GM23248 (cell line): Measurements from ENCODE around the gene EIF4ENIF1. TPM values are rescaled to one million over a fixed set of nuclear protein-coding genes. Genes with fewer than 3 reads are reported as not detected.

Experiments
- DNase-seq: peaks from one replicate; pipeline ENCODE4 v3.0.0-alpha.2; 2015
- H2AFZ ChIP-seq: fragments of 200-600 bp; sonication (generic); 2 replicates; pipeline ENCODE4 v1.6.1; 2016; ENCODE audit warnings: antibody characterized with exemption
- H3F3A ChIP-seq: fragments of 200-600 bp; sonication (generic); 2 replicates; pipeline ENCODE4 v1.6.1; 2016; ENCODE audit warnings: mild to moderate bottlenecking, antibody characterized with exemption, mixed run types; ENCODE audit not compliant: insufficient read depth
- H3K27ac ChIP-seq: fragments of 200-600 bp; sonication (generic); 2 replicates; pipeline ENCODE4 v1.5.1; 2016; ENCODE audit warnings: mild to moderate bottlenecking
- H3K27me3 ChIP-seq: fragments of 200-600 bp; sonication (generic); replicated peaks from 2 replicates; pipeline ENCODE4 v1.6.1; 2016; ENCODE audit warnings: mild to moderate bottlenecking; ENCODE audit not compliant: insufficient read depth
- H3K36me3 ChIP-seq: fragments of 200-600 bp; sonication (generic); 2 replicates; pipeline ENCODE4 v1.6.1; 2016; ENCODE audit warnings: low read depth, mild to moderate bottlenecking
- H3K4me1 ChIP-seq: fragments of 200-600 bp; sonication (generic); 2 replicates; pipeline ENCODE4 v1.6.1; 2016; ENCODE audit warnings: mild to moderate bottlenecking; ENCODE audit not compliant: insufficient read depth
- H3K4me2 ChIP-seq: fragments of 200-600 bp; sonication (generic); one replicate; pipeline ENCODE4 v1.6.1; 2016; ENCODE audit warnings: mild to moderate bottlenecking; ENCODE audit not compliant: unreplicated experiment
- H3K4me3 ChIP-seq: fragments of 200-600 bp; sonication (generic); 2 replicates; pipeline ENCODE4 v1.5.1; 2016; ENCODE audit warnings: mild to moderate bottlenecking
- H3K79me2 ChIP-seq: fragments of 200-600 bp; sonication (generic); 2 replicates; pipeline ENCODE4 v1.6.1; 2016; ENCODE audit warnings: mild to moderate bottlenecking; ENCODE audit not compliant: insufficient read depth
- H3K9ac ChIP-seq: fragments of 200-600 bp; sonication (generic); 2 replicates; pipeline ENCODE4 v1.6.1; 2016; ENCODE audit warnings: mild to moderate bottlenecking
- H3K9me2 ChIP-seq: fragments of 200-600 bp; sonication (generic); 2 replicates; pipeline ENCODE4 v1.6.1; 2016; ENCODE audit warnings: mixed run types, mild to moderate bottlenecking, moderate library complexity; ENCODE audit not compliant: insufficient read depth
- H3K9me3 ChIP-seq: fragments of 200-600 bp; sonication (generic); one replicate; pipeline ENCODE4 v1.6.1; 2017; ENCODE audit warnings: low read depth
- H4K20me1 ChIP-seq: fragments of 200-600 bp; sonication (generic); 2 replicates; pipeline ENCODE4 v1.6.0; 2016; ENCODE audit not compliant: insufficient read depth
- EZH2 ChIP-seq: fragments of 200-600 bp; sonication (generic); IDR thresholded peaks from 2 replicates; pipeline ENCODE4 v1.6.1; 2018; ENCODE audit warnings: antibody characterized with exemption, mild to moderate bottlenecking; ENCODE audit not compliant: insufficient read depth, poor library complexity, severe bottlenecking
- EZH2phosphoT487 ChIP-seq: fragments of 200-600 bp; sonication (generic); IDR thresholded peaks from 2 replicates; pipeline ENCODE4 v1.6.1; 2018; ENCODE audit warnings: antibody characterized with exemption, moderate library complexity, mild to moderate bottlenecking, low read depth; ENCODE audit not compliant: insufficient read depth
- WGBS, 2 experiments: methylation state at CpG; one replicate each; pipeline ENCODE4 v1.1.6; 2015 to 2017; ENCODE audit warnings: low lambda C conversion rate in 2 of 2, low coverage in 1 of 2; ENCODE audit errors: missing lambda C conversion rate in 2 of 2; 5-methylcytosine and 5-hydroxymethylcytosine counted together
- in situ Hi-C: fragments of 300-500 bp; cut with MboI; formaldehyde crosslinking; loops from 2 replicates; pipeline ENCODE4 v1.15.0; 2020
- polyA plus RNA-seq: library from polyadenylated mRNA; unstranded; fragments of >200 nt; fragmentation: Nextera tagmentation; extraction: Ambion mirVana; gene quantifications from 2 replicates; pipeline ENCODE4 v1.2.1, GENCODE V29; 2016
- total RNA-seq: library from RNA; depleted of rRNA; stranded (reverse); fragments of >200 nt; shearing (Covaris generic); gene quantifications from 2 replicates; pipeline ENCODE4 v1.2.3, GENCODE V29; 2014

EIF4ENIF1 gene
- total and polyA plus RNA-seq, 2 experiments from 2014 or later, result 6.2 to 13.9 TPM

DNA sequence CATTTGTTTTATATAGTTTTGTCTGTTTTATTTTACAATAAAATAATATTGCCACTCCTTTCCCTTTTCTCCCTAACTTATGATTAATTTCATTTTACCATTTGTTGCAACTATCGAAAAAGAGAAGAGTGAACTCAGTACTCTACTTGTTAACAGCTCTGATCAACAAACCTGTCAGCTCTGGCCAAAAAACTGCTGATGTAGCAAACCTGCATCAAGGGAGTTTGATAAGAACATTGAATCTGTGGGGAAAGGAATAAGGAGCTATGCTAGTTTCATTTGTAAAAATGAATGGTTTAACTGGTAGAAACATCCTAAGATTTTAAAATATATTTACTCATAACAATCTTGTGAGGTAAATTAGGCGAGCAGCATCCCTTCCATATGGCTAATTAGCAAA is 42.9 kb downstream of the EIF4ENIF1 start:
- WGBS, 2 experiments, result 96 to 98% methylated on average over 2 of the region's 2 CpGs
- Histone ChIP-seq H3K4me2 (no peak overlapping the region), H3K4me3 (no peak overlapping the region), H3K9me2 (no peaks in the 10 kb centered on the region), H3K9me3 (no peaks in the 10 kb centered on the region), H3K27ac (no peak overlapping the region), H3K36me3 (peaks cover 21% of the 10 kb centered on the region), H2AFZ (no peak overlapping the region), H3K79me2 (no peaks in the 10 kb centered on the region), H3K9ac (no peak overlapping the region), H3K4me1 (no peaks in the 10 kb centered on the region), H4K20me1 (no peaks in the 10 kb centered on the region), H3F3A (peaks cover 28% of the 10 kb centered on the region; the same call in 1 of the 2 replicates), H3K27me3 (no peaks in the 10 kb centered on the region)
- in situ Hi-C loops, result no loop called here
- no peak for DNase-seq
- TF ChIP-seq EZH2, result no peak
- no peak for TF ChIP-seq EZH2phosphoT487

DNA sequence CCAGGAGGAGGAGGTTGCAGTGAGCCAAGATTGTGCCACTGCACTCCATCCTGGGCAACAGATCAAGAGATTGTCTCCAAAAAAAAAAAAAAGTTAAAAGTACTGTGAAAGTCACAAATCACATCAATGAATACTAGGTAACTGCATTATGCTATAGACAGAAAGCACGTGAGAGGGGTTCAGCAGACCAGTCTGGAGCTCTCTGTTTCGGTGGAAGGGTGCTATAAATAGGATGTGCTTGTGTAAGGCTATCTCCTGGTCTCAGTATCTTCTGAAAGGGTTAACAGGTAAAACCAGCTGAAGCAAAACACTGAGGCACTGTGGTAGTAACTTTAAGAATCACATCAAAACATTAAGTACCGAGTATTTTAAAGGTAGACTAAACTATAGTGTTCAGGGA is 43.4 kb downstream of the EIF4ENIF1 start:
- peaks cover 25% of the 10 kb centered on the region for H3K36me3 ChIP-seq
- no peak overlapping the region for H3K9ac ChIP-seq
- peaks cover 31% of the 10 kb centered on the region; the same call in 1 of the 2 replicates for H3F3A ChIP-seq
- no peaks in the 10 kb centered on the region for H3K79me2 ChIP-seq
- H3K9me2 ChIP-seq, result no peaks in the 10 kb centered on the region
- no peak overlapping the region for H3K27ac ChIP-seq
- TF ChIP-seq EZH2phosphoT487 (no peak), EZH2 (no peak)
- H4K20me1 ChIP-seq, result no peaks in the 10 kb centered on the region
- no peak overlapping the region for H3K4me2 ChIP-seq
- no peaks in the 10 kb centered on the region for H3K9me3 ChIP-seq
- no peak overlapping the region for H3K4me3 ChIP-seq
- H3K4me1 ChIP-seq, result no peaks in the 10 kb centered on the region
- 69 to 70% methylated on average over 3 of the region's 3 CpGs for WGBS, 2 experiments
- DNase-seq, result no peak
- in situ Hi-C loops, result no loop called here
- no peak overlapping the region for H2AFZ ChIP-seq
- no peaks in the 10 kb centered on the region for H3K27me3 ChIP-seq

DNA sequence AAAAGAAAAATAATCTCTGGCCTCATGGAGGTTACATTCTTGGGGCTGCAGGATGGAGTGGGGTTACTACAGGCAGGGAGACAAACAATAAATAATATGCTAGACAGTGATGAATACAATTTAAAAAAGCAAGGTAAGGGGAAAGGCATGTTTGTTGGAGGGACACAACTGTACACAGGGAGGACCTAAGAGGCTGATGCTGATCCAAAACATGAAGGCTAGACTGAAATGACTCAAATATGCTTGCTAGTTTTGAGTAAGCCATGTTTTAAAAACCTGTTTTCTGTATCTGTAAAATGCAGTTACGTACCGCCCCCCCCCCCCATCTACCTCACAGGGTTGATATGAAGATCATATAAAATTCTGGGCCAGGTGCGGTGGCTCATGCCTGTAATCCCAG is 44.0 kb downstream of the EIF4ENIF1 start:
- no peaks in the 10 kb centered on the region for H3K9me3 ChIP-seq
- no peak overlapping the region for H3K27ac ChIP-seq
- in situ Hi-C loops, result no loop called here
- no peaks in the 10 kb centered on the region for H3K79me2 ChIP-seq
- H3K36me3 ChIP-seq, result peaks cover 30% of the 10 kb centered on the region
- H3K9me2 ChIP-seq, result no peaks in the 10 kb centered on the region
- no peaks in the 10 kb centered on the region for H4K20me1 ChIP-seq
- H3K4me1 ChIP-seq, result no peaks in the 10 kb centered on the region
- H3K4me2 ChIP-seq, result no peak overlapping the region
- H3K4me3 ChIP-seq, result no peak overlapping the region
- TF ChIP-seq EZH2phosphoT487 (no peak), EZH2 (no peak)
- WGBS, 2 experiments, result 92 to 98% methylated on average over 3 of the region's 3 CpGs
- peaks cover 31% of the 10 kb centered on the region; the same call in 1 of the 2 replicates for H3F3A ChIP-seq
- H2AFZ ChIP-seq, result no peak overlapping the region
- H3K27me3 ChIP-seq, result no peaks in the 10 kb centered on the region
- DNase-seq, result no peak
- H3K9ac ChIP-seq, result no peak overlapping the region

DNA sequence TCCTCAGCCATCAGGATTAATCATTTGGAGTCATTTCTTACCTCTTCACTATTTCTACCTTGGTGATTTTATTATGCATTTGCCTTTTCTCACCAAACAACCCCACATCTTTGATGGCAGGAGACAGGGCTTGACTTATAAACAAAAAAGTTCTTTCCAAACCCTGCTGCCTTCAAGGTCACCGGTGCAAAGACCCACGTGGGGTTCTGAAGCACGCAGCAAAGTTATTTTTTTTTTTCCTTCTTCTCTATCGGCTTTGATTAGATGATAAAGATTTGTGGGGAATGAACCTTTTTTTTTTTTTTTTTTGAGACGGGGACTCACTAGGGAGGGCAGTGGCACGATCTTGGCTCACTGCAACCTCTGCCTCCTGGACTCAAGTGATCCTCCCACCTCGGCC is 46.1 kb downstream of the EIF4ENIF1 start:
- TF ChIP-seq EZH2, result no peak
- no peak for TF ChIP-seq EZH2phosphoT487
- Histone ChIP-seq H3K9me3 (no peaks in the 10 kb centered on the region), H3K79me2 (no peaks in the 10 kb centered on the region), H3F3A (peaks cover 39% of the 10 kb centered on the region), H3K27ac (no peak overlapping the region), H3K4me1 (no peaks in the 10 kb centered on the region), H4K20me1 (no peaks in the 10 kb centered on the region), H3K36me3 (peaks cover 48% of the 10 kb centered on the region), H2AFZ (no peak overlapping the region), H3K27me3 (no peaks in the 10 kb centered on the region), H3K4me3 (no peak overlapping the region), H3K9ac (no peak overlapping the region), H3K4me2 (no peak overlapping the region), H3K9me2 (no peaks in the 10 kb centered on the region)
- 96 to 98% methylated on average over 7 of the region's 7 CpGs for WGBS, 2 experiments
- DNase-seq, result no peak
- in situ Hi-C loops, result no loop called here
